H9 (cell line): ENCODE results near the gene C14orf132. TPM values are rescaled to one million over a fixed set of nuclear protein-coding genes. Genes with fewer than 3 reads are reported as not detected.

Source experiments
- DNase-seq: peaks from one replicate; pipeline ENCODE4 v3.0.0-alpha.2; 2017
- H2AFZ ChIP-seq: one replicate; pipeline ENCODE4 v1.6.1; 2013; ENCODE audit warnings: mild to moderate bottlenecking, low read length, control low read depth, moderate library complexity
- H2AK5ac ChIP-seq: 2 replicates; pipeline ENCODE4 v1.6.1; 2013; ENCODE audit warnings: low read length, control low read depth, mixed read lengths; ENCODE audit not compliant: insufficient read length
- H2BK120ac ChIP-seq: one replicate; pipeline ENCODE4 v1.6.1; 2013; ENCODE audit warnings: low read depth, mild to moderate bottlenecking, low read length, control low read depth, inconsistent platforms; ENCODE audit not compliant: poor library complexity, severe bottlenecking
- H2BK12ac ChIP-seq: 2 replicates; pipeline ENCODE4 v1.6.1; 2013; ENCODE audit warnings: low read length, control low read depth, mixed read lengths, low read depth; ENCODE audit not compliant: insufficient read length
- H2BK15ac ChIP-seq: 2 replicates; pipeline ENCODE4 v1.6.1; 2013; ENCODE audit warnings: low read depth, low read length, control low read depth
- H2BK20ac ChIP-seq: one replicate; pipeline ENCODE4 v1.6.1; 2013; ENCODE audit warnings: low read depth, mild to moderate bottlenecking, low read length, control low read depth, inconsistent platforms; ENCODE audit not compliant: poor library complexity, severe bottlenecking
- H2BK5ac ChIP-seq: 2 replicates; pipeline ENCODE4 v1.6.1; 2013; ENCODE audit warnings: low read length, control low read depth, mixed read lengths; ENCODE audit not compliant: insufficient read length
- H3K14ac ChIP-seq: 2 replicates; pipeline ENCODE4 v1.6.1; 2013; ENCODE audit warnings: low read length, control low read depth; ENCODE audit not compliant: insufficient read depth
- H3K18ac ChIP-seq: 2 replicates; pipeline ENCODE4 v1.6.1; 2013; ENCODE audit warnings: low read depth, mild to moderate bottlenecking, mixed read lengths, low read length, control low read depth; ENCODE audit not compliant: insufficient read length
- H3K23ac ChIP-seq: 2 replicates; pipeline ENCODE4 v1.6.1; 2013; ENCODE audit warnings: low read length, control low read depth, mixed read lengths, low read depth; ENCODE audit not compliant: insufficient read length
- H3K23me2 ChIP-seq: 2 replicates; pipeline ENCODE4 v1.6.1; 2013; ENCODE audit warnings: low read depth, mild to moderate bottlenecking, mixed read lengths, low read length, control low read depth; ENCODE audit not compliant: insufficient read length, poor library complexity, severe bottlenecking
- H3K27ac ChIP-seq: 2 replicates; pipeline ENCODE4 v1.5.1; 2013; ENCODE audit warnings: low read length, control low read depth, mixed read lengths, low read depth; ENCODE audit not compliant: insufficient read length
- H3K27me3 ChIP-seq: 2 replicates; pipeline ENCODE4 v1.6.1; 2013; ENCODE audit warnings: low read length, control low read depth, inconsistent platforms; ENCODE audit not compliant: insufficient read depth
- H3K4ac ChIP-seq: 2 replicates; pipeline ENCODE4 v1.6.1; 2013; ENCODE audit warnings: low read depth, mild to moderate bottlenecking, control low read depth, inconsistent platforms, low read length, moderate library complexity
- H3K4me1 ChIP-seq: 2 replicates; pipeline ENCODE4 v1.6.1; 2013; ENCODE audit warnings: low read length, control low read depth, inconsistent platforms; ENCODE audit not compliant: insufficient read depth
- H3K4me2 ChIP-seq: 2 replicates; pipeline ENCODE4 v1.6.1; 2013; ENCODE audit warnings: low read length, control low read depth, mixed read lengths; ENCODE audit not compliant: insufficient read length, insufficient read depth
- H3K56ac ChIP-seq: 2 replicates; pipeline ENCODE4 v1.6.1; 2013; ENCODE audit warnings: low read depth, mild to moderate bottlenecking, mixed read lengths, low read length, control low read depth; ENCODE audit not compliant: insufficient read length
- H3K79me1 ChIP-seq: 2 replicates; pipeline ENCODE4 v1.6.1; 2013; ENCODE audit warnings: low read depth, mild to moderate bottlenecking, moderate library complexity, low read length, control low read depth, inconsistent platforms; ENCODE audit not compliant: insufficient read depth, poor library complexity, severe bottlenecking
- H3K79me2 ChIP-seq: 2 replicates; pipeline ENCODE4 v1.6.1; 2013; ENCODE audit warnings: low read length, control low read depth, inconsistent platforms; ENCODE audit not compliant: insufficient read depth
- H3K9ac ChIP-seq: 2 replicates; pipeline ENCODE4 v1.6.1; 2013; ENCODE audit warnings: low read length, control low read depth, mixed read lengths; ENCODE audit not compliant: insufficient read length; ENCODE audit errors: extremely low read depth
- H3K9me3 ChIP-seq: one replicate; pipeline ENCODE4 v1.6.1; 2013; ENCODE audit warnings: low read depth, low read length, inconsistent platforms; ENCODE audit not compliant: control insufficient read depth
- H3T11ph ChIP-seq: one replicate; pipeline ENCODE4 v1.6.1; 2013; ENCODE audit warnings: mild to moderate bottlenecking, low read length, control low read depth, inconsistent platforms
- H4K20me1 ChIP-seq: one replicate; pipeline ENCODE4 v1.6.1; 2013; ENCODE audit not compliant: control insufficient read depth, insufficient read length, insufficient read depth
- H4K5ac ChIP-seq: 2 replicates; pipeline ENCODE4 v1.6.1; 2013; ENCODE audit warnings: low read depth, mild to moderate bottlenecking, mixed read lengths, low read length, control low read depth; ENCODE audit not compliant: insufficient read length
- H4K8ac ChIP-seq: replicated peaks from 2 replicates; pipeline ENCODE4 v1.6.1; 2013; ENCODE audit warnings: low read length, control low read depth, mixed read lengths, low read depth; ENCODE audit not compliant: insufficient read length
- H4K91ac ChIP-seq: 2 replicates; pipeline ENCODE4 v1.6.1; 2013; ENCODE audit warnings: low read depth, mild to moderate bottlenecking, moderate library complexity, mixed read lengths, low read length, control low read depth; ENCODE audit not compliant: insufficient read length
- H3K27ac Mint-ChIP-seq, 3 experiments: 2 replicates in 2 of 3; 3 replicates in 1 of 3; pipeline ENCODE4 v1.8.0; 2020 to 2021; ENCODE audit warnings: mixed read lengths in 3 of 3, mild to moderate bottlenecking in 1 of 3, moderate library complexity in 1 of 3
- H3K27me3 Mint-ChIP-seq: 2 replicates; pipeline ENCODE4 v1.8.0; 2021; ENCODE audit warnings: low read depth, mild to moderate bottlenecking, moderate library complexity, mixed read lengths
- H3K36me3 Mint-ChIP-seq, 3 experiments: 2 replicates in 2 of 3; 3 replicates in 1 of 3; pipeline ENCODE4 v1.8.0; 2020 to 2021; ENCODE audit warnings: low read depth in 3 of 3, mixed read lengths in 3 of 3; ENCODE audit not compliant: insufficient read depth in 1 of 3
- H3K4me1 Mint-ChIP-seq, 2 experiments: 2 replicates each; pipeline ENCODE4 v1.8.0; 2020; ENCODE audit warnings: mixed read lengths in 2 of 2
- H3K4me3 Mint-ChIP-seq, 2 experiments: 2 replicates in 1 of 2; 3 replicates in 1 of 2; pipeline ENCODE4 v1.8.0; 2020 to 2021; ENCODE audit warnings: mild to moderate bottlenecking in 2 of 2, mixed read lengths in 2 of 2, moderate library complexity in 1 of 2
- H3K9me3 Mint-ChIP-seq, 2 experiments: 2 replicates in 1 of 2; 3 replicates in 1 of 2; pipeline ENCODE4 v1.8.0; 2020; ENCODE audit warnings: mild to moderate bottlenecking in 2 of 2, mixed read lengths in 2 of 2, moderate library complexity in 1 of 2
- WGBS: extraction: QIAGEN DNeasy Blood & Tissue Kit; methylation state at CpG from one replicate; pipeline ENCODE4 v1.1.7; 2013; ENCODE audit warnings: missing lambda C conversion rate, low lambda C conversion rate, mixed read lengths; ENCODE audit not compliant: insufficient read length; ENCODE audit errors: extremely low coverage; 5-methylcytosine and 5-hydroxymethylcytosine counted together
- total RNA-seq: library from RNA; stranded (reverse); gene quantifications from 2 replicates; pipeline ENCODE4 v1.2.1, GENCODE V29; 2021
- TF ChIP-seq, protein P1 (sequence below): fragments of 200-600 bp; sonication (generic); conservative IDR thresholded peaks from 3 replicates; pipeline ENCODE4 v1.8.0; 2021; ENCODE audit warnings: antibody characterized with exemption, mild to moderate bottlenecking

The C14orf132 gene
- total RNA-seq, 1 experiment from 2014 or later = 5.7 TPM

GRCh38 chr14:96134508-96134907 is 95.3 kb downstream of the C14orf132 start:
- no peak overlapping the region for H2BK20ac ChIP-seq
- H2BK120ac ChIP-seq = no peak overlapping the region
- Mint-ChIP-seq H3K36me3 (no peaks in the 10 kb centered on the region), H3K9me3 (peaks cover 0 to 2% of the 10 kb centered on the region in 2 experiments; a peak in 4 of 5 replicates), H3K27ac (no peak overlapping the region), H3K4me1 (no peaks in the 10 kb centered on the region), H3K4me3 (no peak overlapping the region), H3K27me3 (peaks cover 65% of the 10 kb centered on the region)
- H2BK12ac ChIP-seq = no peak overlapping the region
- H3K27ac ChIP-seq = no peak overlapping the region
- H3K4ac ChIP-seq = no peak overlapping the region
- H3K23ac ChIP-seq = no peak overlapping the region
- no peak overlapping the region for H4K8ac ChIP-seq
- no peak overlapping the region for H3T11ph ChIP-seq
- no peaks in the 10 kb centered on the region for H3K9me3 ChIP-seq
- no peak overlapping the region for H4K91ac ChIP-seq
- no peaks in the 10 kb centered on the region for H3K4me1 ChIP-seq
- no peaks in the 10 kb centered on the region for H3K79me2 ChIP-seq
- H2AFZ ChIP-seq = no peak overlapping the region
- no peaks in the 10 kb centered on the region for H4K20me1 ChIP-seq
- H2AK5ac ChIP-seq = no peak overlapping the region
- H3K79me1 ChIP-seq = no peaks in the 10 kb centered on the region
- H3K23me2 ChIP-seq = no peaks in the 10 kb centered on the region
- no peak overlapping the region for H2BK15ac ChIP-seq
- no peak overlapping the region for H3K18ac ChIP-seq
- no peak overlapping the region for H3K56ac ChIP-seq
- no peak overlapping the region for H3K4me2 ChIP-seq
- H3K27me3 ChIP-seq = no peaks in the 10 kb centered on the region; the same call in 1 of the 2 replicates
- TF ChIP-seq, protein P1, sequence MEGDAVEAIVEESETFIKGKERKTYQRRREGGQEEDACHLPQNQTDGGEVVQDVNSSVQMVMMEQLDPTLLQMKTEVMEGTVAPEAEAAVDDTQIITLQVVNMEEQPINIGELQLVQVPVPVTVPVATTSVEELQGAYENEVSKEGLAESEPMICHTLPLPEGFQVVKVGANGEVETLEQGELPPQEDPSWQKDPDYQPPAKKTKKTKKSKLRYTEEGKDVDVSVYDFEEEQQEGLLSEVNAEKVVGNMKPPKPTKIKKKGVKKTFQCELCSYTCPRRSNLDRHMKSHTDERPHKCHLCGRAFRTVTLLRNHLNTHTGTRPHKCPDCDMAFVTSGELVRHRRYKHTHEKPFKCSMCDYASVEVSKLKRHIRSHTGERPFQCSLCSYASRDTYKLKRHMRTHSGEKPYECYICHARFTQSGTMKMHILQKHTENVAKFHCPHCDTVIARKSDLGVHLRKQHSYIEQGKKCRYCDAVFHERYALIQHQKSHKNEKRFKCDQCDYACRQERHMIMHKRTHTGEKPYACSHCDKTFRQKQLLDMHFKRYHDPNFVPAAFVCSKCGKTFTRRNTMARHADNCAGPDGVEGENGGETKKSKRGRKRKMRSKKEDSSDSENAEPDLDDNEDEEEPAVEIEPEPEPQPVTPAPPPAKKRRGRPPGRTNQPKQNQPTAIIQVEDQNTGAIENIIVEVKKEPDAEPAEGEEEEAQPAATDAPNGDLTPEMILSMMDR = no peak
- WGBS = 100% methylated on average over 2 of the region's 6 CpGs
- no peak overlapping the region for H4K5ac ChIP-seq
- no peak overlapping the region for H3K9ac ChIP-seq
- H3K14ac ChIP-seq = no peak overlapping the region
- H2BK5ac ChIP-seq = no peak overlapping the region
- no peak for DNase-seq
